NCI-H526 treated with DMSO at 0.1 percent for 48 hours (cell line): Measurements from ENCODE around the gene SH3PXD2A.

Experiments used
- DNase-seq: peaks from one replicate; lab custom pipeline; 2025; lab: John Stamatoyannopoulos, UW

SH3PXD2A gene

DNA sequence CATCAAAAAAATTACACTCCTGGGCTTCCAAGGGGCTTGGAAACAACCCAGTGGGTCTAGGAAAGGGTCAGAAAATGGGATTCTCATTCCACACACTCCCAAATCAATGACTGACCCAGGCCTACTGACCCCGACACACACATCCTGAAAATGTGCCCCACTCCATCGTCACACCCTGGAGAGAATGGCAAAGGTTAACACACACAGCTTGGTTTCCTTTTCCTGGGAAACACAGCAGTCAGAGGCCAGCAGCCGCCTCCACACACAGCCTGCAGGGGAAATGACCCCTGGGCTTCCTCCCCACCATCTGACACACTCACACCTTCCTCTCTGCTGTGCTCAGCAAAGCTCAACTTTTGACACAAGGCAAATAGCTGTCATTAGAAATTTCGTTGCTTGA is 42.9 kb downstream of the SH3PXD2A start:
- no peak for DNase-seq

DNA sequence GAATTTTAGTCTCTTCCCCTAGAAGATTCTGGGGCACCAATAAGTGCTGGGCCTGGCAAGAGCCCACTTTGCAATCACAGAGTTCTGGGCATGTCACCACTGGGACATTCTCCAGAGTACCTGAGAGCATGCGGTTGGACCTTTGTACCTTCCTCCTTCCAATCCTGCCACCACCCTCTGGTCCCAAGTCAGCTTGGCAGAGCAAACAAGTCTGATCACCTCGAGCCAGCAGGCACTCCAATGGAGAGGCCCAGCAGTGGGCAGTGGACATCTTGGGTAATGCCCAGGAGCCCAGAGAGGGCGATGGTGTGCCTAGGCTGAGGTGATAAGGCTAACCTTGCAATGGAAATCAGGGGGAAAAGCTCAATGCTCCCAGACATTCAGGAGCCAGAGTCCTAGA is 43.4 kb downstream of the SH3PXD2A start:
- DNase-seq = peak; percentile 62

DNA sequence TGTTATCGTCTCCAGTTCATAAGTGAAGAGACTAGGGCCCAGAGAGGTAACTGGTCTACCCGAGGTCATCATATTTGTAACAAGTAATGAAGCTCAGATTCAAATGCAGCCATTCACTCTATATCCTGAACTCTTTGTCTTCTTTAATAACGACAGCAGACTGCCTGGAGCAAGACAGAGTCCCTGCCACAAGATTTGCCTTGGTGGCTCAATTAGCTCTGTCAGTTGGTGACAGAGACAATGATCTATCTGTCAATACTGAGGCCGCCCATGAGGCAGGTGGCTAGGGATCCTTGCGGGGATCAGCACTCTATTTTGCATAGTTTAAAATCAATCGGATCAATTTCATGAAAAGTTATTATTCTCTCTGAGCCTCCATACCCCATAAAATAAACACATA is 43.9 kb downstream of the SH3PXD2A start:
- DNase-seq = peak; percentile 73

DNA sequence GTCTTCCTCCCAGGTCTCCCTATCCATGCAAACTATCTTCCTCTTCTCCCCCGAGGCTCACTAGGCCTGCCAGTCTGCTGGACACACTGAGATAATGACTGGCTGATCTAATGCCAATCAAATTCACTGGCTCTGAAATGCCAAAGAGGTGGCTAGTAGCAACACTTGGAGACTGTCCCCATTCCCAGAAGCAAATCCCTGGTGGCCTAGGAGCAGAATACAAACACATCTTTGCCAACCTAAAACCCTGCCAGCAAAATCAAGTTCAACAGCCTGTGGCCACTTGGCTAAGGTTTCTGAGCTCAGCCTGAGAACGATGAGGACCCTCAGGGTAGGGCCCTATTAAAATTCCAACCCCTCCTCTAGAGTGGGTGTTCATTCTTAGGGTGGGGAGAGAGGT is 46.6 kb downstream of the SH3PXD2A start:
- DNase-seq = peak; percentile 24

DNA sequence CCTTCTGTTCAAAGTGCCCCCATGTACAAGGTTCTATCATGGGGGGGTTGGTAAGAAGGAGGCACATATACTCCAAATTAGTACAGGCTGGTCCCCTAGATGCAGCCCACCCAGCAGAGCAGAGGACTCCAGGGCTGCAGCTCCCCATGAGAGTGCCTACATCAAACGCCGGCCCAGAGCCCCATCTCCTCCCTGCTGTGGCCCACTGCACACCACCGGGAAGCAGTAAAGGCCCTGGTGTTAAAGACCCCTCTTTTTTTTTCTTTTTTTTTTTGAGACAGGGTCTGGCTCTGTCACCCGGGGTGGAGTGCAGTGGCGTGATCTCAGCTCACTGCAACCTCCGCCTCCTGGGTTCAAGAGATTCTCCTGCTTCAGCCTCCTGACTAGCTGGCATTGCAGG is 47.4 kb downstream of the SH3PXD2A start:
- DNase-seq = no peak

DNA sequence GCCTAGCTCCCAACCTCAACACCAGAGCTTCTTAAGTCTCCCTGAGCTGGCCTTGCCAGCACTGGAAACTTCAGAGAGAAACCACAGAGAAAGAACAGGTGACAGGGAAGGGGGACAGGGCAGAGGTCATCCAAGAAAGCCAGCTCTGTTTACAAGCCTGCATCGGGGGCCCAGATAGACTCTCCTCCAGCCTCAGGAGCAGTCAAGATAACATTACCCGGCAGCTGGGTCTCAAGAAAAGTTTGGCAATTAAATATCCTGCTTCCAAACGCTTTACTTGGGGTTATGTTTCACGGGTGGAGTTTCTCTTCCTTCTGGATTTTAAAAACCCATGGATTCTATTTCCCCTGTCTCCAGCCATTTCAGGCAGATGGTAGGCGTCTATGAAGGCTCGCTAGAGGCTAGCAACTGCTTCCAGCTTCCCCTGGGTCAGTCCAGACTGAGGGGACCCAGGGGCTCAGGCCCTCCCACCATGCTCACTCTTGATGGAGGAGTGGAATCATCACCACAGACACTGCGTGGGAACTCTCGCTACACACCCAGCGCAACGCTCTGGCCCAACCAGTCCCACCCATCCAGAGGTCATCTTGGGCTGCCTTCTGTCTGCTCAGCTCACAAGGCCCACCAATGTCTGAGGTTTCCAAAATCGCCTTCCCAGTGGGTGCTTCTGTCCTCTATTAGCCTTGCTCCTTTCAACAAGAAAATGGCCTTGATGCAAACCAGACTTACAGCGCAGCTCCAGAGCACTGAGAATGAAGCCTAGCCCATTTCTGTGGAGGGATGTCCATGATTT is 48.8 kb downstream of the SH3PXD2A start:
- no peak for DNase-seq

DNA sequence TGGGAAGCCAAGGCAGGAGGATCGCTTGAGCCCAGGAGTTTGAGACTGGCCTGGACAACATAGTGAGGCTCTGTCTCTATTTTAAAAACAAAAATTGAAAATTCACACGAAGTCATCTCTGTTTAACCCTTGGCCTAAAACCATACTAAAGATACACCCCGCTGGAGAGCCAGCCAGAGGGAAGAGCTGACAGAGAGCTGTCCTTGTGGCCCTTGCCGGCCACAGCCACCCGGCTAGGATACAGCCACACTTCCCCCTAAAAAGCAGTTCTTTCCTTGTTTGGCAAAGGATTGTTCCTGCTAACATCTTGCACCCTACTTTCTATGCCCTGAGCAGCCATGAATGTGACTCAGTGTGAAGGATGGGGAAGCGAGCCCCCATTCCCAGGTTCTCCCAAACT is 49.6 kb downstream of the SH3PXD2A start:
- DNase-seq = no peak

DNA sequence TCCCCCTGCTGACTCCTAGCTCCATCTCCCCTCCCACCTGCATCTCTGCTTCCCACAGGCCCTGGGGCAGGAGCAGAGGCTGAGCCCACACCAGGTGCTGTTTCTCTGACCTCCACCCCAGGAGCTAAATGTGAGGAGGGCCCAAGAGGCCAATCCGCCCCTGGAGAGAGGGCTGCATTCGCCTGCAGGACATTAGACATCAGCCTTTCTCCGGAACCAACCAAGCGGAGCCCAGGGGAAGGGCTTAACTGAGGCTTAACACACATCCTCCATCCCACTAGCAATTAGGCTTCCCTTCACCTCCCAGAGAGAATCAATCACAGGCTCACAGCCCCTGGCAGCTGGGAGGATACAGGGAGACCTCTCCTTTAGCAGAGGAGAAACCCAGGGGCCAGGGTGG is 50.5 kb downstream of the SH3PXD2A start:
- peak; percentile 22 for DNase-seq

DNA sequence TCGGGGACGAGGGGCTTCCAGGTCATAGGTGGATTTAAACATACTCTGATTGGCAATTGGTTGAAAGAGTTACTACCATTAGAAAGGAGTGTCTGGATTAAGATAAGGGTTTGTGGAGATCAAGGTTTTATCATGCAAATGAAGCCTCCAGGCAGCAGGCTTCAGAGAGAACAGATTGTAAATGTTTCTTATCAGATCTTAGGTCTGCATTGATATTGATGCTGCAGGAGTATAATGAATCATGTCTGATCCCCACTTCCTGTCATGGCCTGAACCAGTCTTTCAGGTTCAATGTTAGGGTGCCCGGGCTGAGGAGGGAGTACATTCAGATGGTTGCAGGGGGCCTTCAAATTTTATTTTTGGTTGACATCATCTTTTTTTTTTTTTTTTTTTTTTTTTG is 51.4 kb downstream of the SH3PXD2A start:
- peak; percentile 24 for DNase-seq

DNA sequence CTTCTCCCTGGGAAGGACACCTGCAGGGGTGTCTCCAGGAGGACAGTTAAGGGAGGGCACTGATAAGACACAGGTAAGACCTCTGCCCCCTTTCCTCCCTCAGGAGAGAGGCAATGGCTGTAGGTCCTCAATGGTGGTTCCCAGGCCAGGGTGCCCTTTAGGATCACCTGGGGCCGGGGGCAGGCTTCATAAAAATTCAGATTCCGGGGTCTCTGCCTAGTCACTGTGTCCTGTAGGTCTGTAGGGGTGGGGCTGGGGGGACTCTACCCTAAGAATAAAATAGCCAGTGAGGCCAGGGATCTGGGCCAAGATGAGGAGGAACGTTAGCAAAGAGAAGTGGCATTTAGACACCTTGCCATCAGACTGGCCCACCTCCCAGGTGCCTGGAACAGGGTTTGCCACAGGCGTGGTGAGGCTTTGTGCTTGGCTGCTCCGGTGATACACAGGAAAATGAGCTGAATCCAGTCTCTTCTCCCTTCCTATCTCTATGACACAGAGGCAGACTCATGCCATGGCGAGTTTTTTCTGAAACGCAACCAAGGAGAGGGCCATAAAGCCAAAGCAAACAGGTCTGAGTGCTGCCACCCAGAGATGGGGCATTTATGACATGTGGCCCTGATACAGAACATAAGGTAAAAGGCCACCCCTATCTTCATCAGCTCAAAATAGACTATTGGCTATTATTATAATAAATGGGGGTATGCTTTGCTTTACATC is 52.6 kb downstream of the SH3PXD2A start:
- peak; percentile 16 for DNase-seq

DNA sequence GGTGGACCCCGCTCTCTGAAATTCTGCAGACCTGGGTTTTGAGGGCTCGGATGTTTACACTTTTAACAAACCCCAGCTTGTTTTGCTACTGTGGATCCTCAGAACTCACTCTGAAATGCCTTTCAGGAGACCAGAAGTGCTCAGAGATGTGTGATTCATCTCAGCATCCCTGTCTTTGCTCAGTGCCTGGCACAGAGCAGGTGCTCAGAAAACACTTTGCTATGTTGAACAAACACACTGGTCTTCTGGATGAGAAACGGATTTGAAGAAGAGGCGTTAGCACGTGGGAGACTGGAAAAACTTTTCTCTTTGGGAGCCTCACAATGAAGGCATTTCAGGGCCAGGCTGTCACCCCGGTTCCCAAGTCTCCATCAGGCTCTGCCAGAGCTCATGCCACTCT is 53.3 kb downstream of the SH3PXD2A start:
- DNase-seq = no peak

DNA sequence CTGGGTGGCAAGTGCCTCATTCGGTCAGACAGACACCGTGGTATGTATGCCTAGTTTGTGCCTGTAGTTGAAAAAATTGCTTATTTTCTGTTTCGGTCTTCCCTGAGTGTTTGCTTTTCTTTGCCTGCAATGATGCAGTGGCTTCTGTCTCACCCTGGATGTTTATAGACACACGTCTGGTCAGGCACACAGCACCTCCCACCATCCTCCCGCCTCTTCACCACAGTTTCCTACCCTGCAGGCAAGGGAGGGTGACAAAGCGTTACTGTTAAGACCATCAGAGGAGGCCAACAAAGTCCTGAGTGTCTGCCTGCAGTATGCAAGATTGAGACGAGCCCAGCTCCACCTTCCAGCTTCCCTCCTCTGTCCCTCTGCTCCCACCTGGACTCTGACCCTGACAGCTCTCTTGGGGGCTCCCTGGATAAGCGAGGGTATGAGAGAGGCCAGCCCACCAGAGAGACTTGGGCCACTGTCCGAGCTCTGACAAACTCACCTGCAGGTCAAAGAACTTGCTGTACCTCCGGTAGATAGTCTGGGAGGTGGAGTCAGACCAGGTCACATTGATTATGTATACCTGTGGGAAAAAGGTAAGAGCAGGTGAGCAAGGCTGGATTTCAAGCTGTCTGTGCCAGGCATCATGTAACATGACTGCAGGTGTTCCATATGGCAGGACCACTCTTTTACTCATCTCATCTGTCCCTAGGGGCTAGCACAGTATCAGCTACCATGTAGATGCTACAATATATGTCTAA is 54.4 kb downstream of the SH3PXD2A start:
- DNase-seq = peak; percentile 61

DNA sequence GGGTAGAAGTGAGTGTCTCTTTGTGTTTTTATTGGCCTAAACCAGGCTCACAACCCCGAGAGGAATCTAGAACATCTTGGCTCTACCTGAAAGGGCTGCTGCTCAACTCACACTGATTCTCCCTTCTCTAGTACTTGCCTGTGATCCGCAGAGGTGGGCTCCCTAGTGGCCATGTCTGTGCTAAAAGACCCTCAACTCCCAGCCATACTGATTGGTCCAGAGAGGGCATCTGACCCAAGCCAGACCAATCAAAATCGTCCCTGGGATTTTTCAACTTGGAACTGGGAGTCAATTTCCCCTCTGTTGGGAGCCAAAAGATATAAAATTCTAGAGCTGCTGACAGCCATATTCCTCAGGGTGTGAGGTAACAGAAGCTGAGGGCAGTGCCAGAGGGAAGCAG is 55.3 kb downstream of the SH3PXD2A start:
- DNase-seq = no peak

DNA sequence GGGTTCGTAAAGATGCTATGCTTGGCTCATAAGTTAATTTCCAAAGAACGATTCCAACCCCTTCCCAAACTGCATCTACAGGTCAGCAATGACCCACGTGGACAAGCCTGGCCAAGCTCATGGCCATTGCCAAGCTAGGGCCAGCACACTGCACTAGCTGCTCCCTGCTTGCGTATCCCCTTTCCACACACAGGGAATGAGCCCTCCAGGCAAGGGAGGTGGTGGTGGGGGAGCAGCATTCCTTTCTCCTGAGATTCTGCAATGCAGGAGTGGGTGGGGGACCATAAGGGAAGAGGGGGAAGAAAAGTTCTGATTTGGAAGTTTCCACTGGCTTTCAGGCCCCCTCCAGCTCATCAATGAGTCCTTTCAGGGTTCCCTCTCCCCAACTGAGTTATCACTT is 56.0 kb downstream of the SH3PXD2A start:
- no peak for DNase-seq

DNA sequence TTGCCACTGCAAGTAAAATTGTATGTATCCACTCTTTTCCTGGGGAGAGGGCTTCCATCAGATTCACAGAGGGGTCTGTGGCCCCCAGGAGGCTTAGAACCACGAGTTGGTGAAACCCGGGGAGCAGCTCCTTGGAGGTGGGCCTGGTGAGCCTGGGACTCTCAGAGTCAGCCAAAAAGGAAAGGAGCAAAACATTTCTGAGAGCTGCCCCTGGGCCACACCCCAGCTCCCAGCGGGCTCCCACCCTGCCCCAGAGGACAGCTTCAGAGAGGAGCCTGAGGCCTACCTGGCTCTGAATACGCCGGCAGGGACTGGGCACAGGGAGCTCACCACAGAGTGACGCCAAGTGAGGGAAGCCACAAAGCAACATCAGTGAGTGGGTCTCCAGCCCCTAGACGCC is 56.9 kb downstream of the SH3PXD2A start:
- no peak for DNase-seq

DNA sequence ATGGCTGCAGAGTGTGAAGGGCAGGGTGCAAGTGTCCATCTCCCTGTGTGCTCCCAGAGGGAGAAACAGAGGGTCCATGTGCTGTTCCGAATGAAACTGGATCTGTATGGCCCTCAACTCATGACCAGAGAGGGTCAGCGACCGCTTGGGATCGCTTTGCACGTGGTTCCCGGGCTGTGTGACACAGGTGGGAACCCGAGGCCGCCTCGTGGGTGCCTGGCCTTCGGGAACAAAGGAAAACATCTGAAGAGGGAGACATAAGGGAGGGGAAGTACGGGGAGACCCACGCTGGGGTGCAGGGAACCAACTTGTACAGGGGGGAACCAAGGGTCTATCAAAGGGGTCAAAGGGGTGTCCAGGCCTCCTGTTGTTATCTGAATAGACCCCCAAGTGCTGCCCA is 57.5 kb downstream of the SH3PXD2A start:
- no peak for DNase-seq

DNA sequence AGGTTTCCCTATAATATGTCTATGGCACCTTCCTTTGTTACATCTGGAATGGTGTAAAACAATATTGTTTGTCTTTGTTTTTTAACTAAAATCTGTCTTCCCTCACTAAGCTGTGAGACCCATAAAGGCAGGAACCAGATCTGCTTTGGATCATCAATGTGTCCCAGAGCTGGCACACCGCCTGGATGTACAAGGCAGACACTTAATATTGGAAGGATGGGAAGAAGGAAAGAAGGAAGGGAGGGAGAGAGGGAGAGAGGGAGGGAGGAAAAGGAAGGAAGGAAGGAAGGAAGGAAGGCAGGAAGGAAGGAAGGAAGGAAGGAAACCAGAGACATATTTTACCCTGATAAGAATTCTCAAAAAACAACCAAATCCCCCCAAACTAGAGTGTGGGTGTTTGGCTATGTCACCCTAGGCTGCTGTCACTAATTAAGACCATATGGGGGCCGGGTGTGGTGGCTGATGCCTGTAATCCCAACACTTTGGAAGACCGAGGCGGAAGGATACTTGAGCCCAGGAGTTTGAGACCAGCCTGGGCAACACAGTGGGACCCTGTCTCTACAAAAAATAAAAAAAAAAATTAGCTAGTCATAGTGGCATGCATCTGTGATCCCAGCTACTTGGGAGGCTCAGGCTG is 59.6 kb downstream of the SH3PXD2A start:
- no peak for DNase-seq

DNA sequence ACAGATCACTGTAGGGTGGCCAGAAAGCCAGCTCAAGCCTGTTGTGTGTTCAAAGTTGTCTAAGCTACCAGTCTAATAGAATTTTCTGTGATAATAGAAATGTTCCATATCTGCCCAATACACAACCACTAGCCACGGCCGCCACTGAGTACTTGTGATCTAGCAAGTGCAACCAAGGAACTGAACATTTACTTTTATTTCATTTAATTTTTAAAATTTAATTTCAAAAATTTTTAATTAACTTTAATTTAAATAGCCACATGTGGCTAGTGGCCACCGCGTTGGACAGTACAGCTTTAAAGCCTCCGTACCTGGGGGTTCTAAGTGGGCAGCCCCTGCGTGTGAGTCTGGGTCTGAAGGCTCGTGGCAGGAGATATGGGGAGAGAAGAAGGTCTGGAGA is 60.4 kb downstream of the SH3PXD2A start:
- no peak for DNase-seq

DNA sequence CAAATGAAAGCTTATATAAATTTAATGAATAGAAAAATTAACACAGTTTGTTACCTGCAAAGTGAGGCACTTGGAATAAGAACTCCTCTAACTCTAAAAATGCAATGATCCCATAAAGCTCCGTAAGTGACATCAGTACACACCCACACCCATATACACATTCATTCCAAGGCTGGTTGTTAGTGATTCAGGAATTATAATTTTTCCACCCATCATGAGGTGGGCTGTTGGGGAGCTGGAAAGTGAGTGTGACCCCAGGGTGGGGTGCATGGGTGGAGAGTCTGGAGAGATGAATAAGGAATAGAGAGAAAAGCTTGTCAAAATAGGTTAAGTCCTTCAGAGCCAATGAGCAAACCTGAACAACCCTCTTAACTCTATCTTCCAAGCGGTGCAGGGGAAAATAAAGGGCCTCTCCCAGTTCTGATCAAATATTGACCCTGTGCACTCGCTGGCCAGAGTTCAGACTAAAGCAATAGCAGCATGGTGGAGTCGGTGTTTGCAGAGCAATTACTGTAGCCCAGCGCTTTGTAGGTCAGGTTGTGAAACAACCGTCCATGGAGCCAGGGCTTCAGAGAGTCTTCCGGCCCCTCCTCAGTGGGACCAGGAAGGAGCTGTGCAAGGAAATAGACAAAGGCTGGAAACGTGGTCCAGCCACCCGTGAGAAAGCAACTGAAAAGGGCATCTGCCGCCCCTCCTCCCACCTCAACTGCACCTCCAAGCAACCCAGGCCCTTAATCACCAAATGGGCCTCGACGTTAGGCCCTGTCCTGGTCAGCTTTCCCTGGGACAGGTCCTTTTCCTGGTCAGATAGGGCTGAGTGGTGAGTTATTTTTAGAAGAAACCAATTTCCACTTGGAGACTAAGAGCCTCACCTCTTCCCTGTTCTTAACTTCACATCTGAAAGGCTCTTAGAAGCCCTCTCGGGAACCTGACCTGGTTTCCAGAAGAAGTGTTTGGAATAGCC is 61.2 kb downstream of the SH3PXD2A start:
- DNase-seq = no peak

DNA sequence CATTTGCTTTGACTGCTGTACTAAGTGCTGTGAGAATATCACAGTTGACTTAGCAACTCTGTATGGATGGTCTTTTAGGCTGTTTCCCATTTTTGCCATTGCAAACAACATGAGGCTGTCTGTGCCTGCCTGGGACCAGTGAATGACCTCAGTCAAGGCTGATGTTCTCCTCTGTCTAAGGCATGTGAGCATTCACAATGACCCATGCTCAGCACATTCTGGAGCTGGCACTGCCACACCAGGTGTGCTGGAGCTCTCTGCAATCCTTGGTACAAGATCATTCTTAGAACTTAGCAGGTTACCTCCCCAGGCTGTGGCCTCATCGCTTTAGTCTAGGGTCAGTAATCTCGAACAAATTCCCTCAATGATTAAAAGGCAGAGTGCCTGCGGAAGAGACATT is 61.9 kb downstream of the SH3PXD2A start:
- no peak for DNase-seq

DNA sequence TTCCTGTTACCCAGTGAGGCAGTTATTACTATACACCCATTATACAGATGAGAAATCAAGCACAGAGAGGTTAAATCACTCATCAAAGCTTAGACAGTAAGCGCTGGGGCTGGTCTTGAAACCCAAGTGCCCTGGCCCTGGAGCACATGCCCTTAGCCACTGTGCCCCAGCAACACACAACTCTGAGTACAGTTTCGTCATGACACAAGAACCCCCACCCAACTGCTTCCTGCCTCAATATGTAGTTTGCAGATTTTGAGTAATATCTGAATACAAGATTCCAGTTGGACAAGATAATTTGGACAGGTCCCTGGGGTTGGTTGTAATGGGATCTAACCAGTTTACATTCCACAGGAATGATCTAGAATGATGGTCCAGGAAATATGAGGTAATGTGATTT is 62.8 kb downstream of the SH3PXD2A start:
- no peak for DNase-seq
